Caco-2 (cell line): ENCODE data around the gene DTWD2. TPM values are rescaled to one million over a fixed set of nuclear protein-coding genes. Genes with fewer than 3 reads are reported as not detected.

Source experiments
- BruUV-seq: library from RNA; stranded (reverse); fragments of 400-500 nt; replicated peaks from 2 replicates; lab custom pipeline; 2021; lab: Mats Ljungman, UMichigan
- CTCF ChIA-PET: fragments of 300-600 bp; sonication (Branson Sonifier 250); formaldehyde crosslinking; loops from one replicate; lab custom pipeline; 2022; ENCODE audit warnings: antibody characterized with exemption; lab: Charles Lee
- POLR2A ChIA-PET: fragments of 300-600 bp; sonication (Branson Sonifier 250); formaldehyde crosslinking; loops from one replicate; lab custom pipeline; 2022; ENCODE audit warnings: antibody characterized with exemption; lab: Charles Lee
- DNase-seq, 2 experiments: peaks; one replicate each; pipeline versions ENCODE4 v3.0.0 to v3.0.0-alpha.2; 2020 to 2022
- H3K27me3 ChIP-seq: replicated peaks from 2 replicates; pipeline ENCODE4 v1.6.0; 2011; ENCODE audit warnings: low read length; ENCODE audit not compliant: control insufficient read depth, insufficient read depth
- H3K36me3 ChIP-seq: 2 replicates; pipeline ENCODE4 v1.5.1; 2011; ENCODE audit warnings: low read length; ENCODE audit not compliant: control insufficient read depth, insufficient read depth
- H3K4me1 ChIP-seq: fragments of 250-450 bp; sonication (Bioruptor Pico); 2 replicates; pipeline ENCODE4 v1.5.1; 2020; ENCODE audit warnings: mild to moderate bottlenecking
- H3K4me3 ChIP-seq: 2 replicates; pipeline ENCODE4 v1.5.1; 2011; ENCODE audit warnings: low read depth, mild to moderate bottlenecking, control low read depth, low read length
- H3K9me3 ChIP-seq: fragments of 250-450 bp; sonication (Bioruptor Pico); 2 replicates; pipeline ENCODE4 v1.5.1; 2020; ENCODE audit warnings: mild to moderate bottlenecking, moderate library complexity
- H3K27ac Mint-ChIP-seq: one replicate; pipeline ENCODE4 v1.8.0; 2022; ENCODE audit warnings: mixed read lengths; ENCODE audit not compliant: unreplicated experiment
- H3K27me3 Mint-ChIP-seq: one replicate; pipeline ENCODE4 v1.8.0; 2022; ENCODE audit warnings: mixed read lengths; ENCODE audit not compliant: insufficient read depth, unreplicated experiment
- H3K36me3 Mint-ChIP-seq: one replicate; pipeline ENCODE4 v1.8.0; 2022; ENCODE audit warnings: mild to moderate bottlenecking, mixed read lengths; ENCODE audit not compliant: insufficient read depth, unreplicated experiment
- H3K4me1 Mint-ChIP-seq: one replicate; pipeline ENCODE4 v1.8.0; 2022; ENCODE audit warnings: low read depth, mixed read lengths; ENCODE audit not compliant: unreplicated experiment
- H3K4me3 Mint-ChIP-seq: one replicate; pipeline ENCODE4 v1.8.0; 2022; ENCODE audit warnings: mild to moderate bottlenecking, moderate library complexity, mixed read lengths; ENCODE audit not compliant: unreplicated experiment
- H3K9me3 Mint-ChIP-seq: one replicate; pipeline ENCODE4 v1.8.0; 2022; ENCODE audit warnings: mixed read lengths; ENCODE audit not compliant: unreplicated experiment
- intact Hi-C: fragments of 100-400 bp; cut with micrococcal nuclease; formaldehyde crosslinking; loops from one replicate; pipeline ENCODE4 v1.10.0; 2022; ENCODE audit not compliant: unreplicated experiment
- total RNA-seq: library from RNA; stranded (reverse); gene quantifications from 2 replicates; pipeline ENCODE4 v1.2.3, GENCODE V29; 2022
- TF ChIP-seq, protein P1 (sequence below), 2 experiments: fragments of 200-600 bp in 1 of 2; IDR thresholded peaks; 1 replicate in 1 of 2; 2 replicates in 1 of 2; pipeline versions ENCODE4 v1.5.1 to v1.8.0; 2011 to 2022; ENCODE audit warnings: antibody characterized with exemption in 1 of 2, control low read depth in 1 of 2, inconsistent platforms in 1 of 2, low read depth in 1 of 2, low read length in 1 of 2, mild to moderate bottlenecking in 1 of 2, moderate library complexity in 1 of 2; ENCODE audit not compliant: insufficient read depth in 1 of 2, severe bottlenecking in 1 of 2, unreplicated experiment in 1 of 2

DTWD2 gene
- total RNA-seq, 1 experiment from 2014 or later, result 5.6 TPM

- no peaks in the 10 kb centered on the region for H3K36me3 Mint-ChIP-seq
- intact Hi-C loops, result loop anchor here (1.0 to 2.0 kb wide), 5 partner anchors 34 to 390 kb away; partner anchors contain the start of genes DMXL1 and DTWD2
- no peaks in the 10 kb centered on the region for H3K27me3 Mint-ChIP-seq
- no peak overlapping the region for H3K4me3 Mint-ChIP-seq
- ChIA-PET POLR2A (no interaction called here), CTCF (interaction anchor here (0.6 to 2.1 kb wide), 3 partner anchors 107 to 389 kb away, joined by 3 to 14 read pairs (median 4); no protein-coding TSS in a partner anchor)
- no peak overlapping the region for H3K27ac Mint-ChIP-seq
- Histone ChIP-seq H3K27me3 (no peaks in the 10 kb centered on the region), H3K9me3 (no peaks in the 10 kb centered on the region), H3K4me3 (no peak overlapping the region), H3K4me1 (no peaks in the 10 kb centered on the region), H3K36me3 (no peaks in the 10 kb centered on the region)
- DNase-seq, result no peak
- no TSS peak for BruUV-seq
- TF ChIP-seq, protein P1, sequence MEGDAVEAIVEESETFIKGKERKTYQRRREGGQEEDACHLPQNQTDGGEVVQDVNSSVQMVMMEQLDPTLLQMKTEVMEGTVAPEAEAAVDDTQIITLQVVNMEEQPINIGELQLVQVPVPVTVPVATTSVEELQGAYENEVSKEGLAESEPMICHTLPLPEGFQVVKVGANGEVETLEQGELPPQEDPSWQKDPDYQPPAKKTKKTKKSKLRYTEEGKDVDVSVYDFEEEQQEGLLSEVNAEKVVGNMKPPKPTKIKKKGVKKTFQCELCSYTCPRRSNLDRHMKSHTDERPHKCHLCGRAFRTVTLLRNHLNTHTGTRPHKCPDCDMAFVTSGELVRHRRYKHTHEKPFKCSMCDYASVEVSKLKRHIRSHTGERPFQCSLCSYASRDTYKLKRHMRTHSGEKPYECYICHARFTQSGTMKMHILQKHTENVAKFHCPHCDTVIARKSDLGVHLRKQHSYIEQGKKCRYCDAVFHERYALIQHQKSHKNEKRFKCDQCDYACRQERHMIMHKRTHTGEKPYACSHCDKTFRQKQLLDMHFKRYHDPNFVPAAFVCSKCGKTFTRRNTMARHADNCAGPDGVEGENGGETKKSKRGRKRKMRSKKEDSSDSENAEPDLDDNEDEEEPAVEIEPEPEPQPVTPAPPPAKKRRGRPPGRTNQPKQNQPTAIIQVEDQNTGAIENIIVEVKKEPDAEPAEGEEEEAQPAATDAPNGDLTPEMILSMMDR (IDR thresholded peaks at IDR 0.05; ENCODE audit: insufficient read depth in 1 of 2, low read depth in 1 of 2, low read length in 1 of 2, severe bottlenecking in 1 of 2, unreplicated experiment in 1 of 2), result no peak
- no peaks in the 10 kb centered on the region for H3K9me3 Mint-ChIP-seq
- peaks cover 7% of the 10 kb centered on the region for H3K4me1 Mint-ChIP-seq
Observed at GRCh38 chr5:119022773-119023172, 34.4 kb upstream of the DTWD2 start.

DNA sequence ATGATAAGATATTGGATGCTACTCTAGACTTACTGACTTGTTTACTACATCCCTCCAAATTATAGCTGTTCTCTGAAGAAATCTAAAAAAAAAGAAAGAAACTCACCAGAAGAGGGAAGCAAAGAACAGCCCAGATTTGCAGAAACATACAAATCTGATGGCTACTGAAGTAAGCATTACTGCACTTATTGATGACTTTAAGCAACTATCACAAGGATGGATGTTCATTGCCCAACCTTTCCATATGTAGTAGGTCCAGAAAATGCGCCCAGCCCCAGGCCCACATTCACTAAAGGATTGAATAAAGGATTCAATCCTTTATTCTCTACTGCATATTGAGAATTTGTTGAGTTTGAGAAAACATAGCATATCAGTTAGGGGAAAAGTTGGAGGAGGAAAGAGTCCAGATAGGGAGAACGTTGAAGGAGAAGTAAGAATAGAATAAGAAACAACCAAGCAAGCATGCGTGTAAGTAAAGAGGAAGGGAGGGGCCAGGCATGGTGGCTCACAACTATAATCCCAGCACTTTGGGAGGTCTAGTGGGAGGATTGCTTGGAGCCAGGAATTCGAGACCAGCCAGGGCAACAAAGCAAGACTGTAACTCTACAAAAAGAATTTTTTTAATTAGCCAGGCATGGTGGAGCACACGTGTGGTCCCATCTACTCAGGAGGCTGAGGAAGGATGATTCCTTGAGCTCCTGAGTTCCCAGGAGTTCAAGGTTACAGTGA is 33.8 kb upstream of the DTWD2 start:
- ChIA-PET CTCF (interaction anchor here (0.6 to 2.1 kb wide), 8 partner anchors 34 to 390 kb away, joined by 3 to 14 read pairs (median 4); partner anchors contain the start of gene DMXL1), POLR2A (no interaction called here)
- Histone ChIP-seq H3K4me3 (no peak overlapping the region), H3K9me3 (no peaks in the 10 kb centered on the region), H3K36me3 (no peaks in the 10 kb centered on the region), H3K27me3 (no peaks in the 10 kb centered on the region), H3K4me1 (no peaks in the 10 kb centered on the region)
- Mint-ChIP-seq H3K4me1 (peaks cover 7% of the 10 kb centered on the region), H3K9me3 (no peaks in the 10 kb centered on the region), H3K27me3 (no peaks in the 10 kb centered on the region), H3K36me3 (no peaks in the 10 kb centered on the region), H3K27ac (no peak overlapping the region), H3K4me3 (no peak overlapping the region)
- TF ChIP-seq, protein P1 (IDR thresholded peaks at IDR 0.05; ENCODE audit: insufficient read depth in 1 of 2, low read depth in 1 of 2, low read length in 1 of 2, severe bottlenecking in 1 of 2, unreplicated experiment in 1 of 2), result peak; percentile 53 to 54
- peak in 1 of 2 experiments; percentile 34 for DNase-seq
- intact Hi-C loops, result loop anchor here (1.0 to 2.0 kb wide), 5 partner anchors 34 to 390 kb away; partner anchors contain the start of genes DMXL1 and DTWD2
- BruUV-seq, result no TSS peak

DNA sequence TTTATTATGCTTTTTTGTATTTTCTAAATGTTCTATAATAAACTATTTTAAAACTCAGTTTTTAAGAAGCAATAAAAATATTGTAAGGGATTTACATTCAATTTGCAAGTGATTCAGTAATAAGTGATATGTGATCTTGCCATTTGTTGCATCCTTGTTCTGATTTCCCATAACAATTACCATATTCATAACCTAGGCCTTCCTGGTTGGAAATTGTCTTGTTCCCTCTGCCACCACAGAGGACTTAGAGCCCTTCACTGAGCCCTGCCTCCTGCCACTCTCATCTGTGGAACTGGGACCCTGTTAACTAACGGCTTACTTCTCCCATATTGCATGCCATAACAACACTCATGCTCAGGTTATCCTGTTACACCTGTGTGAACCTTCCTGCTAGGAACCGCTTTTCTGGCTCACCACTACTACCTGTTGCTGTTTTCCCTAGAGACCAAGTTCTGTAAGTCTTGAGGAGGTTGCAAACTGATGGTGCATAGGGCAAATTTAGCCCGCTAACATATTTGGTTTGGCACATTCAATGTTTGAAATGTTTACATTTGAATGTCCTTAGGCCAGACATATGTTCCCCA is 32.9 kb upstream of the DTWD2 start:
- POLR2A ChIA-PET, result no interaction called here
- no peaks in the 10 kb centered on the region for H3K36me3 Mint-ChIP-seq
- Histone ChIP-seq H3K9me3 (no peaks in the 10 kb centered on the region), H3K27me3 (no peaks in the 10 kb centered on the region), H3K4me1 (no peaks in the 10 kb centered on the region), H3K36me3 (no peaks in the 10 kb centered on the region), H3K4me3 (no peak overlapping the region)
- no peaks in the 10 kb centered on the region for H3K27me3 Mint-ChIP-seq
- intact Hi-C loops, result no loop called here
- H3K4me1 Mint-ChIP-seq, result peaks cover 7% of the 10 kb centered on the region
- no peak overlapping the region for H3K4me3 Mint-ChIP-seq
- TF ChIP-seq, protein P1 (IDR thresholded peaks at IDR 0.05; ENCODE audit: insufficient read depth in 1 of 2, low read depth in 1 of 2, low read length in 1 of 2, severe bottlenecking in 1 of 2, unreplicated experiment in 1 of 2), result no peak
- BruUV-seq, result no TSS peak
- no peaks in the 10 kb centered on the region for H3K9me3 Mint-ChIP-seq
- CTCF ChIA-PET, result interaction anchor here (0.6 to 2.1 kb wide), 6 partner anchors 33 to 391 kb away, joined by 3 to 14 read pairs (median 6); partner anchors contain the start of gene DMXL1
- no peak overlapping the region for H3K27ac Mint-ChIP-seq
- no peak for DNase-seq
